ENCODE measurements around the gene TTC23L.

Gene TTC23L

DNA sequence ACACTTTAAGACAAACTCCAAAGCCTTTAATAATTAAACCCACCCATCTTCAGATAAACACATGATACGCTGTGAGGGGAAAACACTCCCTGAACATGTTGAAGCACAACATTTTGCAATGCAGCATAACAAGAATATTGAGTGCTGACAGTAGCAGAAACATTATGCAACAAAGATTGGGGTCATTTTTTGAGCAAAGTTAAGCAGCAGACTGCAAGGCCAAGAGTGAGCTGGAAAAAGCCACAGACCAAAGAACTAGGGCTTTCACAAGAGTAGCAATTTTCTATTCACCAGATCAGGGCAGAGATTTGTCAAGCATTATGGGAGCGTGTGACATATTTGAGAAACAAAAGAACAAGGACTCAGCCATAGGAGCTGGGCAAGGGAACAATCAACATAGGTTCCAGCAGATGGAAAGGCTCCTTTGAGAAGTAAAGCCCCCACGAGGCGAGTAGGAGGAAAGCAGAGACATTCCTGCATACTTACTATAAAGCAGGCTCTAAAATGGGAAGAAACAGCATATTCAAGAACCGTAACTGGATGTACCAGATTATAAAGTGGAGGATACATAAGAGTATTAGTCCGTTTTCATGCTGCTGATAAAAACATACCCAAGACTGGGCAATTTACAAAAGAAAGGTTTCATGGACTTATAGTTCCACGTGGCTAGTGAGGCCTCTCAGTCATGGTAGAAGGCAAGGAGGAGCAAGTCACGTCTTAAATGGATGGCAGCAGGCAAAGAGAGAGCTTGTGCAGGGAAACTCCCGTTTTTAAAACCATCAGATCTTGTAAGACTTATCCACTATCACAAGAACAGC is 4.8 kb upstream of the TTC23L start:
- no peak overlapping the region for H2AK5ac ChIP-seq (ENCODE audit: low read depth, low read length)
- H3K36me3 ChIP-seq (replicated peaks in 1 of 2; ENCODE audit: control insufficient read depth in 2 of 2, insufficient read depth in 2 of 2, low read length in 2 of 2) = peaks cover 11 to 47% of the 10 kb centered on the region in 2 donors
- H3K23ac ChIP-seq (ENCODE audit: low read depth, low read length, poor library complexity) = no peak overlapping the region
- H3K27me3 ChIP-seq (ENCODE audit: control insufficient read depth in 3 of 3, insufficient read depth in 3 of 3, low read depth in 1 of 3, low read length in 3 of 3) = no peaks in the 10 kb centered on the region
- H3K4me1 ChIP-seq (ENCODE audit: control insufficient read depth in 2 of 2, insufficient read depth in 1 of 2, low read depth in 1 of 2, low read length in 2 of 2) = peaks cover 0 to 6% of the 10 kb centered on the region in 2 donors
- H3K79me1 ChIP-seq (ENCODE audit: low read depth, low read length) = no peaks in the 10 kb centered on the region
- no peak overlapping the region for H3K9ac ChIP-seq (ENCODE audit: low read depth, low read length, poor library complexity)
- WGBS, 2 donors (ENCODE audit: extremely low coverage in 2 of 2, insufficient read length in 2 of 2, insufficient replicate concordance in 1 of 2) = no CpG with 5 or more reads among the region's 9 CpGs
- no peaks in the 10 kb centered on the region for H3K9me3 ChIP-seq (replicated peaks in 1 of 2; ENCODE audit: control insufficient read depth in 2 of 2, insufficient read depth in 1 of 2, low read depth in 1 of 2, low read length in 2 of 2)
- H3K18ac ChIP-seq (ENCODE audit: low read length) = no peak overlapping the region
- DNase-seq (ENCODE audit: low spot score) = no peak
- H2BK12ac ChIP-seq (ENCODE audit: low read length) = no peak overlapping the region
- no peak overlapping the region for H2BK15ac ChIP-seq (ENCODE audit: low read length)
- H3K14ac ChIP-seq (ENCODE audit: low read length) = no peak overlapping the region
- no peak overlapping the region for H2BK5ac ChIP-seq (ENCODE audit: low read length)
- no peak overlapping the region for H4K91ac ChIP-seq (ENCODE audit: low read depth, low read length, poor library complexity)
- no peak overlapping the region for H4K8ac ChIP-seq (ENCODE audit: low read depth, low read length)
- no peak overlapping the region for H3K4me2 ChIP-seq (ENCODE audit: insufficient read depth, low read length, poor library complexity, severe bottlenecking)
- no peak overlapping the region for H3K4ac ChIP-seq (ENCODE audit: low read length)
- H2AFZ ChIP-seq (ENCODE audit: low read length) = no peak overlapping the region
- H3K27ac ChIP-seq (replicated peaks; ENCODE audit: low read length) = no peak overlapping the region
- H3K4me3 ChIP-seq (ENCODE audit: low read length in 2 of 2) = no peak overlapping the region
- no peak overlapping the region for H2BK120ac ChIP-seq (ENCODE audit: low read depth, low read length)

DNA sequence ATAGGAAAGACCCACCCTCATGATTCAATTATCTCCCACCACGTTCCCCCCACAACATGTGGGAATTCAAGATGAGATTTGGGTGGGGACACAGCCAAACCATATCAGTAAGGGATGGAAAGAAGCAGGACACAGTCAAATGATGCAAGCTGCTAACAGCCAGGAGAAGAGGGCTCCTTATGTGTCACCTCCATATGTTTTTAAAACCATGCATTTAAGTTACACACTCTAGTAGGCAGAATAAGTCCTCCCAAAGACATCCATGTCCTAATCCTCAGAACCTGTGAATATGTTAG is 4.2 kb upstream of the TTC23L start:
- Histone ChIP-seq H3K23ac (ENCODE audit: low read depth, low read length, poor library complexity) (no peak overlapping the region), H3K4me2 (ENCODE audit: insufficient read depth, low read length, poor library complexity, severe bottlenecking) (no peak overlapping the region), H4K8ac (ENCODE audit: low read depth, low read length) (no peak overlapping the region), H2BK120ac (ENCODE audit: low read depth, low read length) (no peak overlapping the region), H3K4me3 (ENCODE audit: low read length in 2 of 2) (no peak overlapping the region), H2BK15ac (ENCODE audit: low read length) (no peak overlapping the region), H3K36me3 (replicated peaks in 1 of 2; ENCODE audit: control insufficient read depth in 2 of 2, insufficient read depth in 2 of 2, low read length in 2 of 2) (peaks cover 9 to 42% of the 10 kb centered on the region in 2 donors), H3K4ac (ENCODE audit: low read length) (no peak overlapping the region), H2AFZ (ENCODE audit: low read length) (no peak overlapping the region), H4K91ac (ENCODE audit: low read depth, low read length, poor library complexity) (no peak overlapping the region), H3K18ac (ENCODE audit: low read length) (no peak overlapping the region), H2BK12ac (ENCODE audit: low read length) (no peak overlapping the region), H2BK5ac (ENCODE audit: low read length) (no peak overlapping the region), H3K9ac (ENCODE audit: low read depth, low read length, poor library complexity) (no peak overlapping the region), H3K79me1 (ENCODE audit: low read depth, low read length) (no peaks in the 10 kb centered on the region), H3K4me1 (ENCODE audit: control insufficient read depth in 2 of 2, insufficient read depth in 1 of 2, low read depth in 1 of 2, low read length in 2 of 2) (peaks cover 4 to 6% of the 10 kb centered on the region in 2 donors), H3K27ac (replicated peaks; ENCODE audit: low read length) (no peak overlapping the region), H3K14ac (ENCODE audit: low read length) (no peak overlapping the region), H3K9me3 (replicated peaks in 1 of 2; ENCODE audit: control insufficient read depth in 2 of 2, insufficient read depth in 1 of 2, low read depth in 1 of 2, low read length in 2 of 2) (no peaks in the 10 kb centered on the region), H2AK5ac (ENCODE audit: low read depth, low read length) (no peak overlapping the region), H3K27me3 (ENCODE audit: control insufficient read depth in 3 of 3, insufficient read depth in 3 of 3, low read depth in 1 of 3, low read length in 3 of 3) (no peaks in the 10 kb centered on the region)
- DNase-seq (ENCODE audit: low spot score) = no peak
- WGBS, 2 donors (ENCODE audit: extremely low coverage in 2 of 2, insufficient read length in 2 of 2, insufficient replicate concordance in 1 of 2) = no CpG with 5 or more reads among the region's 1 CpG

GRCh38 chr5:34835664-34836063 is 3.3 kb upstream of the TTC23L start:
- H2BK12ac ChIP-seq (ENCODE audit: low read length) = no peak overlapping the region
- no peak overlapping the region for H2BK120ac ChIP-seq (ENCODE audit: low read depth, low read length)
- no peak overlapping the region for H4K8ac ChIP-seq (ENCODE audit: low read depth, low read length)
- no peak for DNase-seq (ENCODE audit: low spot score)
- WGBS, 2 donors (ENCODE audit: extremely low coverage in 2 of 2, insufficient read length in 2 of 2, insufficient replicate concordance in 1 of 2) = no CpG with 5 or more reads among the region's 3 CpGs
- no peak overlapping the region for H2AK5ac ChIP-seq (ENCODE audit: low read depth, low read length)
- H4K91ac ChIP-seq (ENCODE audit: low read depth, low read length, poor library complexity) = no peak overlapping the region
- peaks cover 2 to 4% of the 10 kb centered on the region in 2 donors for H3K4me1 ChIP-seq (ENCODE audit: control insufficient read depth in 2 of 2, insufficient read depth in 1 of 2, low read depth in 1 of 2, low read length in 2 of 2)
- no peaks in the 10 kb centered on the region for H3K79me1 ChIP-seq (ENCODE audit: low read depth, low read length)
- no peak overlapping the region for H3K4me3 ChIP-seq (ENCODE audit: low read length in 2 of 2)
- no peak overlapping the region for H3K4me2 ChIP-seq (ENCODE audit: insufficient read depth, low read length, poor library complexity, severe bottlenecking)
- H3K4ac ChIP-seq (ENCODE audit: low read length) = no peak overlapping the region
- no peak overlapping the region for H2BK5ac ChIP-seq (ENCODE audit: low read length)
- no peak overlapping the region for H2BK15ac ChIP-seq (ENCODE audit: low read length)
- no peak overlapping the region for H3K27ac ChIP-seq (replicated peaks; ENCODE audit: low read length)
- H3K9me3 ChIP-seq (replicated peaks in 1 of 2; ENCODE audit: control insufficient read depth in 2 of 2, insufficient read depth in 1 of 2, low read depth in 1 of 2, low read length in 2 of 2) = no peaks in the 10 kb centered on the region
- H3K36me3 ChIP-seq (replicated peaks in 1 of 2; ENCODE audit: control insufficient read depth in 2 of 2, insufficient read depth in 2 of 2, low read length in 2 of 2) = peaks cover 3 to 33% of the 10 kb centered on the region in 2 donors
- H3K23ac ChIP-seq (ENCODE audit: low read depth, low read length, poor library complexity) = no peak overlapping the region
- H3K9ac ChIP-seq (ENCODE audit: low read depth, low read length, poor library complexity) = no peak overlapping the region
- H3K14ac ChIP-seq (ENCODE audit: low read length) = no peak overlapping the region
- no peaks in the 10 kb centered on the region for H3K27me3 ChIP-seq (ENCODE audit: control insufficient read depth in 3 of 3, insufficient read depth in 3 of 3, low read depth in 1 of 3, low read length in 3 of 3)
- no peak overlapping the region for H2AFZ ChIP-seq (ENCODE audit: low read length)
- no peak overlapping the region for H3K18ac ChIP-seq (ENCODE audit: low read length)

DNA sequence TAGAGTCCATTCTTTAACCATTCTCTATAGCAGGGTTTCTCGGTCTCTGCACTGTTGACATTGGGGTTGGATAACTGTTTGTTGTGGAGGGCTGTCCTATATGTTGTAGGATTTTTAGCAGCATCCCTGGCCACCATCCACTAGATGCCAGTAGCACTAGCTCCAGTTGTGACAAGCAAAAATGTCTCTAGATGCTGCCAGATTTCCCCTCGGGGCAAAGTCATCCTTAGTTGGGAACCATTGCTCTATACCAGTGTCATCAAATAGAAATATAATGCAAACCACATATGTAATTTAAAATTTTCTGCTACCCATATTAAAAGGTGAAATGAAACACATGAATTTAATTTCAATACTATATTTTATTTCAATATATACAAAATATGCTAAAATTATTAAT is 2.9 kb downstream of the TTC23L start:
- Histone ChIP-seq H3K27me3 (ENCODE audit: control insufficient read depth in 3 of 3, insufficient read depth in 3 of 3, low read depth in 1 of 3, low read length in 3 of 3) (no peaks in the 10 kb centered on the region), H3K4me1 (ENCODE audit: control insufficient read depth in 2 of 2, insufficient read depth in 1 of 2, low read depth in 1 of 2, low read length in 2 of 2) (peaks cover 0 to 11% of the 10 kb centered on the region in 2 donors), H3K4me2 (ENCODE audit: insufficient read depth, low read length, poor library complexity, severe bottlenecking) (no peak overlapping the region), H2AK5ac (ENCODE audit: low read depth, low read length) (no peak overlapping the region), H3K18ac (ENCODE audit: low read length) (no peak overlapping the region), H2BK5ac (ENCODE audit: low read length) (no peak overlapping the region), H3K36me3 (replicated peaks in 1 of 2; ENCODE audit: control insufficient read depth in 2 of 2, insufficient read depth in 2 of 2, low read length in 2 of 2) (peaks cover 0 to 2% of the 10 kb centered on the region in 2 donors), H3K9ac (ENCODE audit: low read depth, low read length, poor library complexity) (no peak overlapping the region), H4K91ac (ENCODE audit: low read depth, low read length, poor library complexity) (no peak overlapping the region), H3K14ac (ENCODE audit: low read length) (no peak overlapping the region), H3K79me1 (ENCODE audit: low read depth, low read length) (no peaks in the 10 kb centered on the region), H3K9me3 (replicated peaks in 1 of 2; ENCODE audit: control insufficient read depth in 2 of 2, insufficient read depth in 1 of 2, low read depth in 1 of 2, low read length in 2 of 2) (peaks cover 0 to 18% of the 10 kb centered on the region in 2 donors), H4K8ac (ENCODE audit: low read depth, low read length) (no peak overlapping the region), H3K4me3 (ENCODE audit: low read length in 2 of 2) (no peak overlapping the region), H2BK120ac (ENCODE audit: low read depth, low read length) (no peak overlapping the region), H3K4ac (ENCODE audit: low read length) (no peak overlapping the region), H3K27ac (replicated peaks; ENCODE audit: low read length) (no peak overlapping the region), H3K23ac (ENCODE audit: low read depth, low read length, poor library complexity) (no peak overlapping the region), H2AFZ (ENCODE audit: low read length) (no peak overlapping the region), H2BK15ac (ENCODE audit: low read length) (no peak overlapping the region), H2BK12ac (ENCODE audit: low read length) (no peak overlapping the region)
- DNase-seq (ENCODE audit: low spot score) = no peak
- WGBS, 2 donors (ENCODE audit: extremely low coverage in 2 of 2, insufficient read length in 2 of 2, insufficient replicate concordance in 1 of 2) = no CpG with 5 or more reads among the region's 2 CpGs
